Measurements from ENCODE around the gene EHMT2. TPM values are rescaled to one million over a fixed set of nuclear protein-coding genes. Genes with fewer than 3 reads are reported as not detected.
"Not testable (repeated sequence)": the region's sequence is repeated elsewhere in the genome, so short reads cannot be mapped to it uniquely, and the experiment has no call there.

The EHMT2 gene
- total RNA-seq, 1 experiment from 2014 or later = 137 TPM

DNA sequence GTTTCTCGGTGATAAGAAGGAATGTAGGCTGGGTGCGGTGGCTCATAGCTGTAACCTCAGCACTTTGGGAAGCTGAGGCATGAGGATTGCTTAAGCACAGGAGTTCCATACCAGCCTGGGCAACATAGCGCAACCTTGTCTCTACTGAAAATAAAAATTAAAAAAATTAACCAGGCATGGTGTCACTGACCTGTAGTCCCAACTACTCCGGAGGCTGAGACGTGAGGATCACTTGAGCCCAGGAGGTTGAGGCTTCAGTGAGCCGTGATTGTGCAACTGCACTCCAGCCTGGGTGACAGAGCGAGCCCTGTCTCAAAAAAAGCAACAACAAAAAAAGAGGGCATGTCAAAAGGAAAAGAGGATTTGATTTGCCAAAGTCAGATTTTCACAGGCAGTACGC is 38.8 kb downstream of the EHMT2 start:
- ChIA-PET POLR2A (no interaction called here), CTCF (no interaction called here)
- peaks cover 5% of the 10 kb centered on the region; the same call in 1 of the 2 replicates for H3K27me3 Mint-ChIP-seq (ENCODE audit: low read depth)
- H3K4me1 Mint-ChIP-seq = peaks cover 10% of the 10 kb centered on the region
- no peak for TF ChIP-seq MLX (CRISPR knock-in tag; IDR thresholded peaks at IDR 0.05)
- no peak for TF ChIP-seq RORB (CRISPR knock-in tag; IDR thresholded peaks at IDR 0.05)
- no peak for TF ChIP-seq NR3C1 (CRISPR knock-in tag; conservative IDR thresholded peaks at IDR 0.05; ENCODE audit: low read depth)
- TF ChIP-seq ZNF138 (CRISPR knock-in tag; conservative IDR thresholded peaks at IDR 0.05) = no peak
- H3K27ac Mint-ChIP-seq = no peak overlapping the region
- peaks cover 7% of the 10 kb centered on the region; the same call in 1 of the 2 replicates for H3K9me3 Mint-ChIP-seq
- H3K36me3 Mint-ChIP-seq = peaks cover 26% of the 10 kb centered on the region
- DNase-seq (ENCODE audit: low spot score) (no peak), ATAC-seq (no peak)
- no peak overlapping the region for H3K4me3 Mint-ChIP-seq

DNA sequence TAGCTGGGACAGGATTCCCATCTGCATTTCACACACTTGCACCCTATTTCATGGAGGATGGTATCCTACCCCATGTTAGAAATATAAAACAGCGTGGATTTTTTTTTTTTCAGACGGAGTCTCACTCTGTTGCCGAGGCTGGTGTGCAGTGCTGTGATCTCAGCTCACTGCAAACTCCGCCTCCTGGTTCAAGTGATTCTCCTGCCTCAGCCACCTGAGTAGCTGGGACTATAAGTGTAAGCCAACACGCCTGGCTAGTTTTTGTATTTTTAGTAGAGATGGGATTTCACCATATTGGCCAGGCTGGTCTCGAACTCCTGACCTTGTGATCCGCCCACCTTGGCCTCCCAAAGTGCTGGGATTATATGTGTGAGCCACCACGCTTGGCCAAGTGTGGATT is 39.7 kb downstream of the EHMT2 start:
- H3K9me3 Mint-ChIP-seq; H3K27me3 Mint-ChIP-seq (ENCODE audit: low read depth); ATAC-seq; DNase-seq (ENCODE audit: low spot score); H3K4me1 Mint-ChIP-seq; POLR2A ChIA-PET; H3K4me3 Mint-ChIP-seq: not testable (repeated sequence)
- CTCF ChIA-PET = interaction anchor here (1.2 to 1.6 kb wide), 2 partner anchors 51 to 88 kb away, joined by 3 to 4 read pairs; partner anchors contain the start of gene LSM2
- Mint-ChIP-seq H3K36me3 (peaks cover 29% of the 10 kb centered on the region), H3K27ac (peak overlapping the region; percentile 61; the same call in 1 of the 2 replicates)

- H3K4me1 Mint-ChIP-seq; H3K27ac Mint-ChIP-seq; H3K27me3 Mint-ChIP-seq (ENCODE audit: low read depth); H3K4me3 Mint-ChIP-seq; POLR2A ChIA-PET: not testable (repeated sequence)
- ATAC-seq = peak; percentile 39; the same call in 1 of the 2 replicates
- DNase-seq (ENCODE audit: low spot score) = peak; percentile 24
- Mint-ChIP-seq H3K9me3 (peaks cover 14% of the 10 kb centered on the region), H3K36me3 (peaks cover 16% of the 10 kb centered on the region)
- CTCF ChIA-PET = interaction anchor here (0.6 to 1.1 kb wide), 5 partner anchors 35 to 86 kb away, joined by 3 to 5 read pairs (median 3); no protein-coding TSS in a partner anchor
Measured at GRCh38 chr6:31851980-31852718, 45.3 kb downstream of the EHMT2 start.

- DNase-seq (ENCODE audit: low spot score) (no peak), ATAC-seq (no peak)
- ChIA-PET POLR2A (no interaction called here), CTCF (interaction anchor here (1.1 kb wide), 1 partner anchor 78 kb away, joined by 3 read pairs; no protein-coding TSS in a partner anchor)
- Mint-ChIP-seq H3K27me3 (ENCODE audit: low read depth) (peaks cover 9% of the 10 kb centered on the region; the same call in 1 of the 2 replicates), H3K9me3 (peaks cover 14% of the 10 kb centered on the region), H3K36me3 (peaks cover 13% of the 10 kb centered on the region), H3K4me3 (no peak overlapping the region), H3K27ac (no peak overlapping the region), H3K4me1 (no peaks in the 10 kb centered on the region)
- no peak for TF ChIP-seq CREM (CRISPR knock-in tag; IDR thresholded peaks at IDR 0.05)
- no peak for TF ChIP-seq ERG (CRISPR knock-in tag; IDR thresholded peaks at IDR 0.05)
- TF ChIP-seq, protein P1, sequence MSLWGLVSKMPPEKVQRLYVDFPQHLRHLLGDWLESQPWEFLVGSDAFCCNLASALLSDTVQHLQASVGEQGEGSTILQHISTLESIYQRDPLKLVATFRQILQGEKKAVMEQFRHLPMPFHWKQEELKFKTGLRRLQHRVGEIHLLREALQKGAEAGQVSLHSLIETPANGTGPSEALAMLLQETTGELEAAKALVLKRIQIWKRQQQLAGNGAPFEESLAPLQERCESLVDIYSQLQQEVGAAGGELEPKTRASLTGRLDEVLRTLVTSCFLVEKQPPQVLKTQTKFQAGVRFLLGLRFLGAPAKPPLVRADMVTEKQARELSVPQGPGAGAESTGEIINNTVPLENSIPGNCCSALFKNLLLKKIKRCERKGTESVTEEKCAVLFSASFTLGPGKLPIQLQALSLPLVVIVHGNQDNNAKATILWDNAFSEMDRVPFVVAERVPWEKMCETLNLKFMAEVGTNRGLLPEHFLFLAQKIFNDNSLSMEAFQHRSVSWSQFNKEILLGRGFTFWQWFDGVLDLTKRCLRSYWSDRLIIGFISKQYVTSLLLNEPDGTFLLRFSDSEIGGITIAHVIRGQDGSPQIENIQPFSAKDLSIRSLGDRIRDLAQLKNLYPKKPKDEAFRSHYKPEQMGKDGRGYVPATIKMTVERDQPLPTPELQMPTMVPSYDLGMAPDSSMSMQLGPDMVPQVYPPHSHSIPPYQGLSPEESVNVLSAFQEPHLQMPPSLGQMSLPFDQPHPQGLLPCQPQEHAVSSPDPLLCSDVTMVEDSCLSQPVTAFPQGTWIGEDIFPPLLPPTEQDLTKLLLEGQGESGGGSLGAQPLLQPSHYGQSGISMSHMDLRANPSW (CRISPR knock-in tag; conservative IDR thresholded peaks at IDR 0.05; ENCODE audit: low read depth) = no peak
- no peak for TF ChIP-seq ZNF232 (CRISPR knock-in tag; IDR thresholded peaks at IDR 0.05)
- TF ChIP-seq FOXP4 (CRISPR knock-in tag; IDR thresholded peaks at IDR 0.05) = no peak
- no peak for TF ChIP-seq E2F4 (CRISPR knock-in tag; IDR thresholded peaks at IDR 0.05; ENCODE audit: borderline replicate concordance, low read depth)
- TF ChIP-seq ZNF317 (CRISPR knock-in tag; IDR thresholded peaks at IDR 0.05; ENCODE audit: borderline replicate concordance, low read depth) = no peak
- no peak for TF ChIP-seq RELA (CRISPR knock-in tag; IDR thresholded peaks at IDR 0.05; ENCODE audit: borderline replicate concordance)
- TF ChIP-seq ELF4 (CRISPR knock-in tag; IDR thresholded peaks at IDR 0.05; ENCODE audit: low read depth) = no peak
- TF ChIP-seq ZNF138 (CRISPR knock-in tag; conservative IDR thresholded peaks at IDR 0.05) = no peak
- TF ChIP-seq ZNF396 (CRISPR knock-in tag; IDR thresholded peaks at IDR 0.05; ENCODE audit: borderline replicate concordance) = no peak
- no peak for TF ChIP-seq NR1H2 (CRISPR knock-in tag; IDR thresholded peaks at IDR 0.05)
Measured at GRCh38 chr6:31851485-31851832, 46.0 kb downstream of the EHMT2 start.

All from WTC11 (cell line).